H9 (cell line): ENCODE results near the gene SDHAF3. TPM values are rescaled to one million over a fixed set of nuclear protein-coding genes. Genes with fewer than 3 reads are reported as not detected.

Experiments
- DNase-seq: peaks from one replicate; pipeline ENCODE4 v3.0.0-alpha.2; 2017
- H2AFZ ChIP-seq: one replicate; pipeline ENCODE4 v1.6.1; 2013; ENCODE audit warnings: mild to moderate bottlenecking, low read length, control low read depth, moderate library complexity
- H2AK5ac ChIP-seq: 2 replicates; pipeline ENCODE4 v1.6.1; 2013; ENCODE audit warnings: low read length, control low read depth, mixed read lengths; ENCODE audit not compliant: insufficient read length
- H2BK120ac ChIP-seq: one replicate; pipeline ENCODE4 v1.6.1; 2013; ENCODE audit warnings: low read depth, mild to moderate bottlenecking, low read length, control low read depth, inconsistent platforms; ENCODE audit not compliant: poor library complexity, severe bottlenecking
- H2BK12ac ChIP-seq: 2 replicates; pipeline ENCODE4 v1.6.1; 2013; ENCODE audit warnings: low read length, control low read depth, mixed read lengths, low read depth; ENCODE audit not compliant: insufficient read length
- H2BK15ac ChIP-seq: 2 replicates; pipeline ENCODE4 v1.6.1; 2013; ENCODE audit warnings: low read depth, low read length, control low read depth
- H2BK20ac ChIP-seq: one replicate; pipeline ENCODE4 v1.6.1; 2013; ENCODE audit warnings: low read depth, mild to moderate bottlenecking, low read length, control low read depth, inconsistent platforms; ENCODE audit not compliant: poor library complexity, severe bottlenecking
- H2BK5ac ChIP-seq: 2 replicates; pipeline ENCODE4 v1.6.1; 2013; ENCODE audit warnings: low read length, control low read depth, mixed read lengths; ENCODE audit not compliant: insufficient read length
- H3K14ac ChIP-seq: 2 replicates; pipeline ENCODE4 v1.6.1; 2013; ENCODE audit warnings: low read length, control low read depth; ENCODE audit not compliant: insufficient read depth
- H3K18ac ChIP-seq: 2 replicates; pipeline ENCODE4 v1.6.1; 2013; ENCODE audit warnings: low read depth, mild to moderate bottlenecking, mixed read lengths, low read length, control low read depth; ENCODE audit not compliant: insufficient read length
- H3K23ac ChIP-seq: 2 replicates; pipeline ENCODE4 v1.6.1; 2013; ENCODE audit warnings: low read length, control low read depth, mixed read lengths, low read depth; ENCODE audit not compliant: insufficient read length
- H3K23me2 ChIP-seq: 2 replicates; pipeline ENCODE4 v1.6.1; 2013; ENCODE audit warnings: low read depth, mild to moderate bottlenecking, mixed read lengths, low read length, control low read depth; ENCODE audit not compliant: insufficient read length, poor library complexity, severe bottlenecking
- H3K27ac ChIP-seq: 2 replicates; pipeline ENCODE4 v1.5.1; 2013; ENCODE audit warnings: low read length, control low read depth, mixed read lengths, low read depth; ENCODE audit not compliant: insufficient read length
- H3K27me3 ChIP-seq: 2 replicates; pipeline ENCODE4 v1.6.1; 2013; ENCODE audit warnings: low read length, control low read depth, inconsistent platforms; ENCODE audit not compliant: insufficient read depth
- H3K4ac ChIP-seq: 2 replicates; pipeline ENCODE4 v1.6.1; 2013; ENCODE audit warnings: low read depth, mild to moderate bottlenecking, control low read depth, inconsistent platforms, low read length, moderate library complexity
- H3K4me1 ChIP-seq: 2 replicates; pipeline ENCODE4 v1.6.1; 2013; ENCODE audit warnings: low read length, control low read depth, inconsistent platforms; ENCODE audit not compliant: insufficient read depth
- H3K4me2 ChIP-seq: 2 replicates; pipeline ENCODE4 v1.6.1; 2013; ENCODE audit warnings: low read length, control low read depth, mixed read lengths; ENCODE audit not compliant: insufficient read length, insufficient read depth
- H3K56ac ChIP-seq: 2 replicates; pipeline ENCODE4 v1.6.1; 2013; ENCODE audit warnings: low read depth, mild to moderate bottlenecking, mixed read lengths, low read length, control low read depth; ENCODE audit not compliant: insufficient read length
- H3K79me1 ChIP-seq: 2 replicates; pipeline ENCODE4 v1.6.1; 2013; ENCODE audit warnings: low read depth, mild to moderate bottlenecking, moderate library complexity, low read length, control low read depth, inconsistent platforms; ENCODE audit not compliant: insufficient read depth, poor library complexity, severe bottlenecking
- H3K79me2 ChIP-seq: 2 replicates; pipeline ENCODE4 v1.6.1; 2013; ENCODE audit warnings: low read length, control low read depth, inconsistent platforms; ENCODE audit not compliant: insufficient read depth
- H3K9ac ChIP-seq: 2 replicates; pipeline ENCODE4 v1.6.1; 2013; ENCODE audit warnings: low read length, control low read depth, mixed read lengths; ENCODE audit not compliant: insufficient read length; ENCODE audit errors: extremely low read depth
- H3K9me3 ChIP-seq: one replicate; pipeline ENCODE4 v1.6.1; 2013; ENCODE audit warnings: low read depth, low read length, inconsistent platforms; ENCODE audit not compliant: control insufficient read depth
- H3T11ph ChIP-seq: one replicate; pipeline ENCODE4 v1.6.1; 2013; ENCODE audit warnings: mild to moderate bottlenecking, low read length, control low read depth, inconsistent platforms
- H4K20me1 ChIP-seq: one replicate; pipeline ENCODE4 v1.6.1; 2013; ENCODE audit not compliant: control insufficient read depth, insufficient read length, insufficient read depth
- H4K5ac ChIP-seq: 2 replicates; pipeline ENCODE4 v1.6.1; 2013; ENCODE audit warnings: low read depth, mild to moderate bottlenecking, mixed read lengths, low read length, control low read depth; ENCODE audit not compliant: insufficient read length
- H4K8ac ChIP-seq: replicated peaks from 2 replicates; pipeline ENCODE4 v1.6.1; 2013; ENCODE audit warnings: low read length, control low read depth, mixed read lengths, low read depth; ENCODE audit not compliant: insufficient read length
- H4K91ac ChIP-seq: 2 replicates; pipeline ENCODE4 v1.6.1; 2013; ENCODE audit warnings: low read depth, mild to moderate bottlenecking, moderate library complexity, mixed read lengths, low read length, control low read depth; ENCODE audit not compliant: insufficient read length
- H3K27ac Mint-ChIP-seq, 3 experiments: 2 replicates in 2 of 3; 3 replicates in 1 of 3; pipeline ENCODE4 v1.8.0; 2020 to 2021; ENCODE audit warnings: mixed read lengths in 3 of 3, mild to moderate bottlenecking in 1 of 3, moderate library complexity in 1 of 3
- H3K27me3 Mint-ChIP-seq: 2 replicates; pipeline ENCODE4 v1.8.0; 2021; ENCODE audit warnings: low read depth, mild to moderate bottlenecking, moderate library complexity, mixed read lengths
- H3K36me3 Mint-ChIP-seq, 3 experiments: 2 replicates in 2 of 3; 3 replicates in 1 of 3; pipeline ENCODE4 v1.8.0; 2020 to 2021; ENCODE audit warnings: low read depth in 3 of 3, mixed read lengths in 3 of 3; ENCODE audit not compliant: insufficient read depth in 1 of 3
- H3K4me1 Mint-ChIP-seq, 2 experiments: 2 replicates each; pipeline ENCODE4 v1.8.0; 2020; ENCODE audit warnings: mixed read lengths in 2 of 2
- H3K4me3 Mint-ChIP-seq, 2 experiments: 2 replicates in 1 of 2; 3 replicates in 1 of 2; pipeline ENCODE4 v1.8.0; 2020 to 2021; ENCODE audit warnings: mild to moderate bottlenecking in 2 of 2, mixed read lengths in 2 of 2, moderate library complexity in 1 of 2
- H3K9me3 Mint-ChIP-seq, 2 experiments: 2 replicates in 1 of 2; 3 replicates in 1 of 2; pipeline ENCODE4 v1.8.0; 2020; ENCODE audit warnings: mild to moderate bottlenecking in 2 of 2, mixed read lengths in 2 of 2, moderate library complexity in 1 of 2
- WGBS: extraction: QIAGEN DNeasy Blood & Tissue Kit; methylation state at CpG from one replicate; pipeline ENCODE4 v1.1.7; 2013; ENCODE audit warnings: missing lambda C conversion rate, low lambda C conversion rate, mixed read lengths; ENCODE audit not compliant: insufficient read length; ENCODE audit errors: extremely low coverage; 5-methylcytosine and 5-hydroxymethylcytosine counted together
- total RNA-seq: library from RNA; stranded (reverse); gene quantifications from 2 replicates; pipeline ENCODE4 v1.2.1, GENCODE V29; 2021
- TF ChIP-seq, protein P1 (sequence below): fragments of 200-600 bp; sonication (generic); conservative IDR thresholded peaks from 3 replicates; pipeline ENCODE4 v1.8.0; 2021; ENCODE audit warnings: antibody characterized with exemption, mild to moderate bottlenecking

The SDHAF3 gene
- total RNA-seq, 1 experiment from 2014 or later: 14.1 TPM

DNA sequence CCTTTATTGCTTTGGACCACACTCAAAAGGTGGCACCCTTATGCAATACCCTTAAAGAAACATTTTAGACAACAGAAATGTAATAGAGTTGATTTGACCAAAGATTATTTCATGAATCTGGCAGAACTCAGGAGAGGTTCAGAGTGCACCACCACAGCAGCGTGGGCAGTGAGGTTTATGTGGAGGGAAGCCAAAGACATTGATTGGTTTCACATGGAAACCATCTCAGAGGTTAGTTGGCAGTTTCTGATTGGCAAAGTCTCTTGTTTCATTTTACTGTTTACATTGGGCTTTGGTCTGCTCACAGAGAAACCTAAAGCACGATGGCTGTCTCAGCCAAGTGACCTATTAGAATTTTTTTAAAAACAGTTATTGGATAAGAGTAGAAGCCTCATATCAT is 101.3 kb downstream of the SDHAF3 start:
- no peak overlapping the region for H3K18ac ChIP-seq
- no peaks in the 10 kb centered on the region for H3K79me1 ChIP-seq
- DNase-seq: no peak
- H3K27me3 Mint-ChIP-seq: no peaks in the 10 kb centered on the region; the same call in none of the 2 replicates
- H2BK5ac ChIP-seq: no peak overlapping the region
- no peaks in the 10 kb centered on the region; a peak in 2 of 5 replicates for H3K9me3 Mint-ChIP-seq
- H2AK5ac ChIP-seq: no peak overlapping the region
- no peak overlapping the region for H4K5ac ChIP-seq
- H4K91ac ChIP-seq: no peak overlapping the region
- H3K27ac ChIP-seq: no peak overlapping the region
- no peak overlapping the region for H3K23ac ChIP-seq
- no peaks in the 10 kb centered on the region for H3K27me3 ChIP-seq
- no peaks in the 10 kb centered on the region for H3K79me2 ChIP-seq
- no peak overlapping the region for H2BK20ac ChIP-seq
- no peak overlapping the region for H3K4me3 Mint-ChIP-seq
- no peaks in the 10 kb centered on the region for H4K20me1 ChIP-seq
- H3K27ac Mint-ChIP-seq: no peak overlapping the region
- no peak overlapping the region for H2AFZ ChIP-seq
- no peak overlapping the region for H3K9ac ChIP-seq
- H3K56ac ChIP-seq: no peak overlapping the region
- no peak overlapping the region for H2BK120ac ChIP-seq
- no CpG with 5 or more reads among the region's 2 CpGs for WGBS
- no peak overlapping the region for H2BK12ac ChIP-seq
- H3K9me3 ChIP-seq: no peaks in the 10 kb centered on the region
- peaks cover 2% of the 10 kb centered on the region; the same call in 1 of the 2 replicates for H3K4me1 ChIP-seq
- TF ChIP-seq, protein P1, sequence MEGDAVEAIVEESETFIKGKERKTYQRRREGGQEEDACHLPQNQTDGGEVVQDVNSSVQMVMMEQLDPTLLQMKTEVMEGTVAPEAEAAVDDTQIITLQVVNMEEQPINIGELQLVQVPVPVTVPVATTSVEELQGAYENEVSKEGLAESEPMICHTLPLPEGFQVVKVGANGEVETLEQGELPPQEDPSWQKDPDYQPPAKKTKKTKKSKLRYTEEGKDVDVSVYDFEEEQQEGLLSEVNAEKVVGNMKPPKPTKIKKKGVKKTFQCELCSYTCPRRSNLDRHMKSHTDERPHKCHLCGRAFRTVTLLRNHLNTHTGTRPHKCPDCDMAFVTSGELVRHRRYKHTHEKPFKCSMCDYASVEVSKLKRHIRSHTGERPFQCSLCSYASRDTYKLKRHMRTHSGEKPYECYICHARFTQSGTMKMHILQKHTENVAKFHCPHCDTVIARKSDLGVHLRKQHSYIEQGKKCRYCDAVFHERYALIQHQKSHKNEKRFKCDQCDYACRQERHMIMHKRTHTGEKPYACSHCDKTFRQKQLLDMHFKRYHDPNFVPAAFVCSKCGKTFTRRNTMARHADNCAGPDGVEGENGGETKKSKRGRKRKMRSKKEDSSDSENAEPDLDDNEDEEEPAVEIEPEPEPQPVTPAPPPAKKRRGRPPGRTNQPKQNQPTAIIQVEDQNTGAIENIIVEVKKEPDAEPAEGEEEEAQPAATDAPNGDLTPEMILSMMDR: no peak
- H4K8ac ChIP-seq: no peak overlapping the region
- no peak overlapping the region for H3K4me2 ChIP-seq
- H2BK15ac ChIP-seq: no peak overlapping the region
- H3K36me3 Mint-ChIP-seq: peaks cover 0 to 2% (median 0%) of the 10 kb centered on the region in 3 experiments; a peak in 1 of 7 replicates
- H3K14ac ChIP-seq: no peak overlapping the region
- no peak overlapping the region for H3K4ac ChIP-seq
- H3K23me2 ChIP-seq: no peaks in the 10 kb centered on the region
- peaks cover 7 to 8% of the 10 kb centered on the region in 2 experiments for H3K4me1 Mint-ChIP-seq
- no peak overlapping the region for H3T11ph ChIP-seq
